Neutrophil (primary cell): ENCODE data around the gene PHLDB1.
A peak's percentile ranks its signal among the peaks of the same experiment; 100 is the strongest.

Experiments
- H3K27ac ChIP-seq: fragments of 200-600 bp; sonication (generic); 2 replicates; pipeline ENCODE4 v1.5.1; 2016; ENCODE audit warnings: mild to moderate bottlenecking, moderate library complexity
- H3K27me3 ChIP-seq: fragments of 200-600 bp; sonication (generic); 2 replicates; pipeline ENCODE4 v1.6.0; 2016; ENCODE audit warnings: mild to moderate bottlenecking
- H3K36me3 ChIP-seq: fragments of 200-600 bp; sonication (generic); 2 replicates; pipeline ENCODE4 v1.5.1; 2017
- H3K4me1 ChIP-seq, 2 experiments: fragments of 200-600 bp in 1 of 2; sonication (generic) in 1 of 2; 1 replicate in 1 of 2; 2 replicates in 1 of 2; pipeline versions ENCODE4 v1.5.1 to v1.6.1; 2013 to 2016; ENCODE audit warnings: low read depth in 1 of 2, low read length in 1 of 2, mild to moderate bottlenecking in 1 of 2, moderate library complexity in 1 of 2; ENCODE audit not compliant: control insufficient read depth in 1 of 2, insufficient read depth in 1 of 2
- H3K4me3 ChIP-seq, 2 experiments: fragments of 200-600 bp in 1 of 2; sonication (generic) in 1 of 2; 1 replicate in 1 of 2; 2 replicates in 1 of 2; pipeline ENCODE4 v1.5.1; 2013 to 2016; ENCODE audit warnings: low read depth in 1 of 2, low read length in 1 of 2, mild to moderate bottlenecking in 1 of 2, moderate library complexity in 1 of 2
- H3K9me3 ChIP-seq: fragments of 200-600 bp; sonication (generic); 2 replicates; pipeline ENCODE4 v1.5.1; 2016
- TF ChIP-seq, protein P1 (sequence below): fragments of 200-600 bp; sonication (generic); IDR thresholded peaks from 2 replicates; pipeline ENCODE4 v1.5.1; 2016; ENCODE audit warnings: antibody characterized with exemption

PHLDB1 gene

GRCh38 chr11:118604566-118604965 is 2.8 kb upstream of the PHLDB1 start:
- Histone ChIP-seq H3K9me3 (no peaks in the 10 kb centered on the region), H3K27ac (no peak overlapping the region), H3K27me3 (peaks cover 51% of the 10 kb centered on the region), H3K4me3 (no peak overlapping the region), H3K36me3 (peaks cover 38% of the 10 kb centered on the region), H3K4me1 (peaks cover 21 to 23% of the 10 kb centered on the region in 2 experiments)
- TF ChIP-seq, protein P1, sequence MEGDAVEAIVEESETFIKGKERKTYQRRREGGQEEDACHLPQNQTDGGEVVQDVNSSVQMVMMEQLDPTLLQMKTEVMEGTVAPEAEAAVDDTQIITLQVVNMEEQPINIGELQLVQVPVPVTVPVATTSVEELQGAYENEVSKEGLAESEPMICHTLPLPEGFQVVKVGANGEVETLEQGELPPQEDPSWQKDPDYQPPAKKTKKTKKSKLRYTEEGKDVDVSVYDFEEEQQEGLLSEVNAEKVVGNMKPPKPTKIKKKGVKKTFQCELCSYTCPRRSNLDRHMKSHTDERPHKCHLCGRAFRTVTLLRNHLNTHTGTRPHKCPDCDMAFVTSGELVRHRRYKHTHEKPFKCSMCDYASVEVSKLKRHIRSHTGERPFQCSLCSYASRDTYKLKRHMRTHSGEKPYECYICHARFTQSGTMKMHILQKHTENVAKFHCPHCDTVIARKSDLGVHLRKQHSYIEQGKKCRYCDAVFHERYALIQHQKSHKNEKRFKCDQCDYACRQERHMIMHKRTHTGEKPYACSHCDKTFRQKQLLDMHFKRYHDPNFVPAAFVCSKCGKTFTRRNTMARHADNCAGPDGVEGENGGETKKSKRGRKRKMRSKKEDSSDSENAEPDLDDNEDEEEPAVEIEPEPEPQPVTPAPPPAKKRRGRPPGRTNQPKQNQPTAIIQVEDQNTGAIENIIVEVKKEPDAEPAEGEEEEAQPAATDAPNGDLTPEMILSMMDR, result no peak

- no peak overlapping the region for H3K4me3 ChIP-seq
- TF ChIP-seq, protein P1, result no peak
- no peaks in the 10 kb centered on the region for H3K9me3 ChIP-seq
- peaks cover 30% of the 10 kb centered on the region for H3K36me3 ChIP-seq
- H3K27me3 ChIP-seq, result peaks cover 59% of the 10 kb centered on the region
- H3K27ac ChIP-seq, result no peak overlapping the region
- H3K4me1 ChIP-seq, result peaks cover 28 to 31% of the 10 kb centered on the region in 2 experiments
These were observed 2.1 kb upstream of the PHLDB1 start for GRCh38 chr11:118605116-118605867.

DNA sequence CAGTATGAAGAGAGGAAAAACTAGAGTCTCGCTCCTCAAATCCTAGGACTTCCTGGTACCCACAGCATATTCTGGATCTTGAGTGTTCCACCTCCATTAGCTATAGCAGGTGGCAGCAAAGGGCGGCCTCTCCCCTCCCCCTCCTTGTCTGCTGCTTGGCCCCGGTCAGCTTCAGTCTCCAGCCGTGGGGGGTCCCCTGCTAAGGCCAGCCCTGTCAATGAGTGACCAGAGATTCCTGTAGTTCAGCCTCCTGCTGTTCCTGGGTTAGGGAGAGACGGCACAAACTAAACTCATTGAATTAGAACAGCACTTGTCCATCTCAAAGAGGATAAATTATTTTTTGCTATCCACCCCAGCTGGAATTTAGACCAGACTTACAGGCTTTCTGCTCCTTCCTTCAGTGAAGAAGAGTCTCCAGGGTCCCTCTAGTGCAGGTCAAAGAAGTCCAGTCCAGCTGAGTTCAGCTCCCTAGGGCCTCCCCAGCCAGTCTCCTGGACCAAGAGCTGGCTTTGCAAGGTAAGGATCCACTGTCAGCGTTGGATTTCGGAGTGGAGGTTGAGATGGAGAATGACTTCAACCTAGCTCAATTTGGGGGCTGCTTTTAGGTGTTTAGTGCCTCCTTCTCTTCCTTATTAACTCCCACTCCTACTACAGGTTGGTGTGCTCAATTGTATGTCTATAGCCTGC is 1.1 kb upstream of the PHLDB1 start:
- H3K27me3 ChIP-seq, result peaks cover 69% of the 10 kb centered on the region
- H3K36me3 ChIP-seq, result peaks cover 20% of the 10 kb centered on the region
- no peak overlapping the region for H3K4me3 ChIP-seq
- TF ChIP-seq, protein P1, result no peak
- H3K9me3 ChIP-seq, result no peaks in the 10 kb centered on the region
- H3K27ac ChIP-seq, result no peak overlapping the region
- peaks cover 37 to 41% of the 10 kb centered on the region in 2 experiments for H3K4me1 ChIP-seq

DNA sequence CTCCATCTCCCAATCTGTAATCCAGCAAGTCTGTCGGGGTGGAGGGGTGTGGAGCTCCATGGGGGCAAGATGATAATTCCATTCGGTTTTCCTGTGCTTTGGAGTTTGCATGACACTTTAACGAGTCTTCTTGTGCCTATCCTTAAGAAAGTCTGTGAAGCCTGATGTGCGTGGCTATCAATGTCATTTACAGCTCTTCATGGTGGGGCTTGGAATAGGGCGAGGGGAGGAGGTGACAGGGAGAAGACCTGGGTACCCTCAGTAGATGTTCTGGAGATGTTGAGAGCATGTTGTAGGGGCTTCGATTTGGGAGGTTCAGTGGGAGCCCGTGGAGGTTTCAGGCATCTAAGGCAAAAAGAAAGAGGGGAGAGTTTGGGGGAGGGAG is 579 bp upstream of the PHLDB1 start:
- peaks cover 37 to 42% of the 10 kb centered on the region in 2 experiments for H3K4me1 ChIP-seq
- H3K9me3 ChIP-seq, result no peaks in the 10 kb centered on the region
- TF ChIP-seq, protein P1, result no peak
- peaks cover 15% of the 10 kb centered on the region for H3K36me3 ChIP-seq
- peaks cover 74% of the 10 kb centered on the region for H3K27me3 ChIP-seq
- no peak overlapping the region for H3K27ac ChIP-seq
- H3K4me3 ChIP-seq, result no peak overlapping the region

GRCh38 chr11:118608360-118609227 is 1.2 kb downstream of the PHLDB1 start:
- Histone ChIP-seq H3K27ac (no peak overlapping the region), H3K27me3 (peaks cover 92% of the 10 kb centered on the region), H3K4me3 (peak overlapping the region; percentile 32 to 48), H3K9me3 (no peaks in the 10 kb centered on the region), H3K36me3 (no peaks in the 10 kb centered on the region), H3K4me1 (peaks cover 42 to 49% of the 10 kb centered on the region in 2 experiments)
- TF ChIP-seq, protein P1, result no peak
